Stimulated activated naive CD8-positive, alpha-beta T cell treated with anti-CD3 and anti-CD28 coated beads, Interleukin-15, Interleukin-2, amounts not matched to agents 100 ng/mL and 50 ng/mL, for 24 hours (primary cell): ENCODE data around the gene MEIS1.
A peak's percentile ranks its signal among the peaks of the same experiment; 100 is the strongest.

Experiments used
- H3K27ac Mint-ChIP-seq: one replicate; pipeline ENCODE4 v1.8.0; 2021; ENCODE audit warnings: mild to moderate bottlenecking, mixed read lengths
- H3K27me3 Mint-ChIP-seq: one replicate; pipeline ENCODE4 v1.8.0; 2021; ENCODE audit warnings: mixed read lengths
- H3K36me3 Mint-ChIP-seq: one replicate; pipeline ENCODE4 v1.8.0; 2021; ENCODE audit warnings: low read depth, mixed read lengths
- H3K4me1 Mint-ChIP-seq: one replicate; pipeline ENCODE4 v1.8.0; 2021; ENCODE audit warnings: low read depth, mixed read lengths
- H3K4me3 Mint-ChIP-seq: one replicate; pipeline ENCODE4 v1.8.0; 2021; ENCODE audit warnings: mild to moderate bottlenecking, mixed read lengths
- H3K9me3 Mint-ChIP-seq: one replicate; pipeline ENCODE4 v1.8.0; 2021; ENCODE audit warnings: mixed read lengths

The MEIS1 gene

GRCh38 chr2:66555501-66556324 lies 120.8 kb downstream of the MEIS1 start:
- Mint-ChIP-seq H3K4me3 (peak overlapping the region; percentile 50), H3K9me3 (no peaks in the 10 kb centered on the region), H3K36me3 (no peaks in the 10 kb centered on the region), H3K4me1 (peaks cover 10% of the 10 kb centered on the region), H3K27ac (no peak overlapping the region), H3K27me3 (peaks cover 3% of the 10 kb centered on the region)

DNA sequence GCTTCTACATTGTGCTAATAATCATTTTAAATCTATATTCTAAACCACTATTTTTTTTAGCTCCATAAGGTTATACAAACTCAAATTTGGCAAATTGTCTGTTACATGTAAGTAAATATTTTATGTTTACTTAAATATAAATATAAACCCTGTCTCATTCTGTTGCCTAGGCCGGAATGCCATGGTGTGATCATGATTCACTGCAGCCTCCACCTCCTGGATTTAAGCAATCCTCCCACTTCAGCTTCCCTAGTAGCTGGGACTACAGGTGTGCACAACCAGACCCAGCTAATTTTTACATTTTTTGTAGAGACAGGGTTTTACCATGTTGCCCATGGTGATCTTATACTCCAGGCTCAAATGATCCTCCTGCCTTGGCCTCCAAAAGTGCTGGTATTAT lies 124.7 kb downstream of the MEIS1 start:
- peaks cover 14% of the 10 kb centered on the region for H3K27me3 Mint-ChIP-seq
- no peaks in the 10 kb centered on the region for H3K9me3 Mint-ChIP-seq
- H3K4me1 Mint-ChIP-seq = peaks cover 10% of the 10 kb centered on the region
- no peaks in the 10 kb centered on the region for H3K36me3 Mint-ChIP-seq
- no peak overlapping the region for H3K4me3 Mint-ChIP-seq
- H3K27ac Mint-ChIP-seq = no peak overlapping the region

DNA sequence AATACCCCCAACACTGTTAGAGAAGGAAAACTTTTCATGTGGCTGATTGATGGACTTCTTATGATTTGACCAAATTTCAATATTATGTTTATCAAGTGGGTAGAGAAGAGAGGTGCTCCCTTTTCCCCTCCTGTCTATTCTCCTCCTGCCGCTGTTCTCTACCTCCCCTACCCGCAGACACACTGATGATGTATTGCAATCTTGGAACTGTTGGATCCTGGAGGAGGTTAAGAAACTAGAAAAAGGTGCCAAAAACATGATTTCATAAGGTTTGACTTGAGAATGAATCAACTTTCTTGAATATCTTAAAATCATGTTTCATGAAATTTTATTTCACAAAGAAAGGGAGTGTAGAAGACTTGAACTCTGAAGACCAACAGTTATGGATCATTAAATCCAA lies 125.8 kb downstream of the MEIS1 start:
- Mint-ChIP-seq H3K4me3 (no peak overlapping the region), H3K27me3 (peaks cover 14% of the 10 kb centered on the region), H3K4me1 (peaks cover 6% of the 10 kb centered on the region), H3K9me3 (no peaks in the 10 kb centered on the region), H3K27ac (no peak overlapping the region), H3K36me3 (no peaks in the 10 kb centered on the region)

DNA sequence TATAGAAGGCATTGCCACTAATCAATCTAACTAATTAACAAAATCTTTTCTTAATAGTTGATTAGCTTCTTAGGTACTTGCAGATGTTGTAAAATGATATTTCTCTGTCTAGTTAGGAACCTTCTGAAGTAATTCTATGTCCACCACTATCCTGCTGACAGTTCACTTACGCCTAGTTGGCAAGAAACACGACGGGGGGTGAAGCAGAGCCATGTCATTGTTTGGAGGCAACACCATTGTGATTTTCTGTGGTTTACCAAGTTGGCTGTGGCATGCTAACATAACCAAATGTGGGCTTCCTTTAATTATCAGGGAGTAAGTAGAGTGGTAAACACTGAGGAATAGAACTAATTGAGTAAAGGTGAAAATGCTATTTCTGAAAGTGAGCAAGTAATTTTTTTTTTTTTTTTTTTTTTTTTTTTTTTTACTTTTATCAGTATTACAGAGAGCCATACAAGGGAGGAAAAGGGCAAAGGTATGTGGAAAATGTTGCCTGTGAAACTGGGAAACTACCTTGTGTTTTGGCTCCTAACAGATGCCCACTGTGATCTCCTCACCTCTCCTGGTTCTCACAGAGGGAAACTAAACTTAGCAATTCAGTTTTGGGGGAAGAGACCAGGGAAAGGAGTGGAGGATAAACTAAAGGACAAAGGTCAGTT lies 126.8 kb downstream of the MEIS1 start:
- Mint-ChIP-seq H3K4me3 (no peak overlapping the region), H3K4me1 (no peaks in the 10 kb centered on the region), H3K27ac (no peak overlapping the region), H3K27me3 (peaks cover 19% of the 10 kb centered on the region), H3K9me3 (no peaks in the 10 kb centered on the region), H3K36me3 (no peaks in the 10 kb centered on the region)

DNA sequence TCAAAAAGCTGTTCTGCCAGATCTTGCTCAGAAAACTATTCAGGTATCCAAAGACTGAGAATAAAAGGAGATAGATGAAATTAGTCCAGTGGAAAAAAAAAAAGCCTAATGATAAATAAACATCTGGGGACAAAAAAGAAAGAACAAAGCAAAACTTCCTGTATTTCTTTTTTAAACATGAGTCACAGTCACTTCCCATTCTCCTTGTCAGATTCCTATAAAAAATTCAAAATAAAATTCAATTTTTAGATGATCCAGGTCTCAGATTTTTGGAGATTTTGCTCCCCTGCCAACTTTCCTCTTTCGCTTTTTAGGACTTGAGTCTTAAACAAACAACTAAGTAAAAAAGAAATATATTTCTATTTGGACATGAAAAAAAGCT lies 127.4 kb downstream of the MEIS1 start:
- Mint-ChIP-seq H3K36me3 (no peaks in the 10 kb centered on the region), H3K4me3 (no peak overlapping the region), H3K27ac (no peak overlapping the region), H3K9me3 (no peaks in the 10 kb centered on the region), H3K27me3 (peaks cover 18% of the 10 kb centered on the region), H3K4me1 (no peaks in the 10 kb centered on the region)

DNA sequence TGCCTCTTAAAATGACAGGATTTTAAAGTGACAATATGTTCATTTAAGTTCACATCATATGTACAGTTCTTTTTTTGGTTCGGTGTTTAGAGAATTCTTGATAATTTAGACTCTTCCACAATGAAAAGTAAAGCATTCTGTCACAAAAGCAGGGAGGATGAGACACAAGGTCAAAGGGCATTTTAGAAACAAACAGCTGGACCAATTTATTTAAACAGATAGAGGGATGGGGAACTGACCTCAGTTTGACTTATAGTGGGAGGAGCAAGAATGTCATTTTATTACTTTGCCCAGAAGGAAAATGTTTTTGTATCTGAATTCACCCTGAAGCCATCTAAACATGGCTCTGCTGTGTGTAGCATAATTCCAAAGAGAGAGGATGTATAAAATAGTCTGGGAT lies 128.5 kb downstream of the MEIS1 start:
- Mint-ChIP-seq H3K27me3 (peaks cover 17% of the 10 kb centered on the region), H3K36me3 (no peaks in the 10 kb centered on the region), H3K9me3 (no peaks in the 10 kb centered on the region), H3K4me3 (no peak overlapping the region), H3K27ac (no peak overlapping the region), H3K4me1 (no peaks in the 10 kb centered on the region)

GRCh38 chr2:66565291-66565690 lies 130.4 kb downstream of the MEIS1 start:
- Mint-ChIP-seq H3K4me3 (no peak overlapping the region), H3K4me1 (no peaks in the 10 kb centered on the region), H3K9me3 (no peaks in the 10 kb centered on the region), H3K36me3 (no peaks in the 10 kb centered on the region), H3K27me3 (peaks cover 17% of the 10 kb centered on the region), H3K27ac (no peak overlapping the region)

GRCh38 chr2:66566726-66567399 lies 131.9 kb downstream of the MEIS1 start:
- Mint-ChIP-seq H3K36me3 (no peaks in the 10 kb centered on the region), H3K27me3 (peaks cover 17% of the 10 kb centered on the region), H3K4me1 (no peaks in the 10 kb centered on the region), H3K27ac (no peak overlapping the region), H3K4me3 (no peak overlapping the region), H3K9me3 (no peaks in the 10 kb centered on the region)

DNA sequence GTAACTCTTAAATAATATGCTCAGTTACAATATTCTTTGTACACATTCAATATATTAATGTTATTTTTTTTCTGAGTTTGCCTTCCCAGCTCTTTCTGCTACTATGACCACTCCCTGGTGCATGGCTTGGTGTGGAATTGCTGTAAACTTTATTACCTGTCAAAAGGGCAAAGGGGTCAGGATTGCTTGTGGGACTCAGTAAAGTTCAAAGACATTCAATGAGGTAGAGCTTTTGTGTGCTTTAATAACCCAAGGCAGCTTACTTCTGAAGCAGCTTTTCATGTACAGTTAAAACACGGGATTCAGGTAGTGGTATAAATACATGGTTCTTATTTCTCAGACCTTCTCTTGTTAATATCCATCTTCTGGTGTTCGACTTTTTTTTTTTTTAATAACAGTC lies 132.8 kb downstream of the MEIS1 start:
- Mint-ChIP-seq H3K9me3 (no peaks in the 10 kb centered on the region), H3K27me3 (peaks cover 16% of the 10 kb centered on the region), H3K27ac (no peak overlapping the region), H3K36me3 (no peaks in the 10 kb centered on the region), H3K4me3 (no peak overlapping the region), H3K4me1 (no peaks in the 10 kb centered on the region)

DNA sequence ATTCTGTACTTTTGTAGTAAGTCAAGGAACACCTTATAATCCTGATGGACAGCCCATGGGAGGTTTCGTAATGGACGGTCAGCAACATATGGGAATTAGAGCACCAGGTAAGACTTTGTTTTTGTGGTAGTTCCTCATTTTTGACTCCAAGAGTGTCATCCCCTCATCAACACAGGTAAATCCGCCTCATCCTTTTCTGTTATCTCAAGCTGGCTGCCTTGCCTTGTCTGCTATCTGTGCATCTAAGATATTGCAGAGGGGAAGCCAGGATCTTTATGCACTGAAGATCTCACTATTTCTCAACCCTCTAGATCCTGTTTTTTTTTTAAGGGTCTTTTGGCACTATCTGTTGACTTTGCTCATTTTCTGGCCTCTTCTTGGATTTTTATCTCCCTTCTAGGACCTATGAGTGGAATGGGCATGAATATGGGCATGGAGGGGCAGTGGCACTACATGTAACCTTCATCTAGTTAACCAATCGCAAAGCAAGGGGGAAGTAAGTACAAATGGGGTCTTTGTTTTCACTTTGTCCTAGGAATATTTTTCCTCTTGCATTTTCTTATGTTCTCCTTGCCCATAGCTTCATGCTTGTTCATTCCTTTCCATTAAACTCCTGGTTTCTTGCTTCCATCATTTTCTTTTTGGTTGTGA lies 133.8 kb downstream of the MEIS1 start:
- H3K9me3 Mint-ChIP-seq = no peaks in the 10 kb centered on the region
- H3K36me3 Mint-ChIP-seq = no peaks in the 10 kb centered on the region
- no peak overlapping the region for H3K27ac Mint-ChIP-seq
- no peaks in the 10 kb centered on the region for H3K4me1 Mint-ChIP-seq
- no peak overlapping the region for H3K4me3 Mint-ChIP-seq
- peaks cover 16% of the 10 kb centered on the region for H3K27me3 Mint-ChIP-seq

GRCh38 chr2:66569321-66569851 lies 134.5 kb downstream of the MEIS1 start:
- H3K27me3 Mint-ChIP-seq = peaks cover 20% of the 10 kb centered on the region
- H3K9me3 Mint-ChIP-seq = no peaks in the 10 kb centered on the region
- H3K4me1 Mint-ChIP-seq = no peaks in the 10 kb centered on the region
- H3K27ac Mint-ChIP-seq = no peak overlapping the region
- no peaks in the 10 kb centered on the region for H3K36me3 Mint-ChIP-seq
- no peak overlapping the region for H3K4me3 Mint-ChIP-seq

GRCh38 chr2:66569974-66570373 lies 135.0 kb downstream of the MEIS1 start:
- Mint-ChIP-seq H3K9me3 (no peaks in the 10 kb centered on the region), H3K4me1 (peaks cover 5% of the 10 kb centered on the region), H3K4me3 (no peak overlapping the region), H3K27me3 (peaks cover 26% of the 10 kb centered on the region), H3K36me3 (no peaks in the 10 kb centered on the region), H3K27ac (no peak overlapping the region)

GRCh38 chr2:66570471-66570870 lies 135.5 kb downstream of the MEIS1 start:
- H3K27me3 Mint-ChIP-seq = peaks cover 30% of the 10 kb centered on the region
- H3K27ac Mint-ChIP-seq = no peak overlapping the region
- no peaks in the 10 kb centered on the region for H3K9me3 Mint-ChIP-seq
- H3K4me3 Mint-ChIP-seq = no peak overlapping the region
- H3K36me3 Mint-ChIP-seq = no peaks in the 10 kb centered on the region
- peaks cover 10% of the 10 kb centered on the region for H3K4me1 Mint-ChIP-seq

DNA sequence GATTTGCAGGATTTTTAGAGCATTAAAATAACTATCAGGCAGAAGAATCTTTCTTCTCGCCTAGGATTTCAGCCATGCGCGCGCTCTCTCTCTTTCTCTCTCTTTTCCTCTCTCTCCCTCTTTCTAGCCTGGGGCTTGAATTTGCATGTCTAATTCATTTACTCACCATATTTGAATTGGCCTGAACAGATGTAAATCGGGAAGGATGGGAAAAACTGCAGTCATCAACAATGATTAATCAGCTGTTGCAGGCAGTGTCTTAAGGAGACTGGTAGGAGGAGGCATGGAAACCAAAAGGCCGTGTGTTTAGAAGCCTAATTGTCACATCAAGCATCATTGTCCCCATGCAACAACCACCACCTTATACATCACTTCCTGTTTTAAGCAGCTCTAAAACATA lies 137.0 kb downstream of the MEIS1 start:
- Mint-ChIP-seq H3K9me3 (no peaks in the 10 kb centered on the region), H3K27ac (no peak overlapping the region), H3K36me3 (no peaks in the 10 kb centered on the region), H3K4me3 (no peak overlapping the region), H3K27me3 (peaks cover 29% of the 10 kb centered on the region), H3K4me1 (peaks cover 12% of the 10 kb centered on the region)

DNA sequence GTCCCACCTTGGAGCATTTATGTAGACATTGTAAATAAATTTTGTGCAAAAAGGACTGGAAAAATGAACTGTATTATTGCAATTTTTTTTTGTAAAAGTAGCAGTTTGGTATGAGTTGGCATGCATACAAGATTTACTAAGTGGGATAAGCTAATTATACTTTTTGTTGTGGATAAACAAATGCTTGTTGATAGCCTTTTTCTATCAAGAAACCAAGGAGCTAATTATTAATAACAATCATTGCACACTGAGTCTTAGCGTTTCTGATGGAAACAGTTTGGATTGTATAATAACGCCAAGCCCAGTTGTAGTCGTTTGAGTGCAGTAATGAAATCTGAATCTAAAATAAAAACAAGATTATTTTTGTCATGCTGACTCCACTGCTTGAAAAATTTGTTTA lies 137.5 kb downstream of the MEIS1 start:
- Mint-ChIP-seq H3K9me3 (no peaks in the 10 kb centered on the region), H3K4me3 (no peak overlapping the region), H3K4me1 (peaks cover 12% of the 10 kb centered on the region), H3K27ac (no peak overlapping the region), H3K27me3 (peaks cover 34% of the 10 kb centered on the region), H3K36me3 (no peaks in the 10 kb centered on the region)
